Daoy (cell line): ENCODE results near the gene GPSM3. TPM values are rescaled to one million over a fixed set of nuclear protein-coding genes. Genes with fewer than 3 reads are reported as not detected.
"Not testable (repeated sequence)": the region's sequence is repeated elsewhere in the genome, so short reads cannot be mapped to it uniquely, and the experiment has no call there.

Experiments
- DNase-seq: peaks from one replicate; pipeline ENCODE4 v3.0.0-alpha.2; 2015; ENCODE audit warnings: low read depth
- total RNA-seq: library from RNA; depleted of rRNA; stranded (reverse); fragments of >200 nt; shearing (Covaris generic); gene quantifications from 2 replicates; pipeline ENCODE4 v1.2.3, GENCODE V29; 2014

Gene GPSM3
- total RNA-seq, 1 experiment from 2014 or later, result 6.6 TPM

DNA sequence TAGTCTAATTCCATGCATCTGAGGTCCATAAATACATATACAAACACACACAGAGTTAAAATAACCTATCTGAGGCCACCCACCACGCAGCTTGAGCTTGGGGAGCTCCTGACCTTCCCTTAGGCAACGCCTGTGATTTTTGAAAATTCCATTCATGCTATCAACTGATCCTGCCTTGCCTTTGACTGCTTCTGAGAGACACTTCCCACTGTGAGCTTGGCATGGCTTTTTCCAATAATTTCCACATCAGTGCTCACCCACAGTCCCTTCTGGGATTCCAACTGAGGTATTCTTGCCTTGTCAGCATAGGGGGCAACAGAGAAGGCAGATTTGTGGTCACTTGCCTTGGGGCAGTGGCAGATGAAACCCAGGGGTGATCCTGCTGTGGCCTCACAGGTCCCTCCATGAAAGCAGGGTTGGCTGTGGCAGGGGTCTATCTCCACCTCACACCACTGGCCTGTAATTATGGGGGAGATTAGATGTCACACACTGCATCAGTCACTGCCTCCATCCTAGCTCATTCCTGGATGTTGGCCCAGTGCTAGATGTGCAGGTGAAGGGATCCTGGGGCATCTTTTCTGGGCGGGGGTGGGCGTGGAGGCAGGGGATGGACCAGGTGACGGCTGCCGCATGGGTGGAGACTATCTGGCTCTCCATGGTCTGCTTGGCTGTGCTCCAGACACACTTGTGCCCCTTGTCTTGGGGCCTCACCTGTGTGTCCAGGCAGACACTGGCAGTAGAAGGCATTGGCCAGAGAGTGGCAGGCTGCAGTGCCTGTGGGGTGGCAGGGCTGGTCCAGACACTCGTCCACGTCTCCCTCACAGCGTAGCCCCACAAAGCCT lies 11.2 kb upstream of the GPSM3 start:
- no peak for DNase-seq

DNA sequence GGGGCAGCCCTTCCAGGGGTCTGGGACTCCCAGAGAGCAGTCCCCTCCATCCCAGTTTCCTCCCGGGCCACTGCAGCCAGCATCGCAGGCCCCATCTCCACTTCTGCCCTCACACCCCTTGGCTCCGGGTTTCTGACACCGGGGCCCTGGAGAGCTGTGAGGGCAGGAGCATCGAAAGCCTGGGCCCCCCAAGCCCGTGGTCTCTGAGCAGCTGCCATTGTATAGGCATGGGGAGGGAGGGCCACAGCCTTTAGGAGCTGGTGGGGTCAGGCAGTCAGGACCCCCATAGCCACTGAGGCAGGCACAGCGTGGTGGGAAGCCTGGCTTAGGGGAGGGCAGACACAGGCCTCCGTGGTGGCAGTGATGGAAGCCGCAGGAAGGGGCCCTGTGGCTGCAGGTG lies 9.7 kb upstream of the GPSM3 start:
- DNase-seq, result no peak

DNA sequence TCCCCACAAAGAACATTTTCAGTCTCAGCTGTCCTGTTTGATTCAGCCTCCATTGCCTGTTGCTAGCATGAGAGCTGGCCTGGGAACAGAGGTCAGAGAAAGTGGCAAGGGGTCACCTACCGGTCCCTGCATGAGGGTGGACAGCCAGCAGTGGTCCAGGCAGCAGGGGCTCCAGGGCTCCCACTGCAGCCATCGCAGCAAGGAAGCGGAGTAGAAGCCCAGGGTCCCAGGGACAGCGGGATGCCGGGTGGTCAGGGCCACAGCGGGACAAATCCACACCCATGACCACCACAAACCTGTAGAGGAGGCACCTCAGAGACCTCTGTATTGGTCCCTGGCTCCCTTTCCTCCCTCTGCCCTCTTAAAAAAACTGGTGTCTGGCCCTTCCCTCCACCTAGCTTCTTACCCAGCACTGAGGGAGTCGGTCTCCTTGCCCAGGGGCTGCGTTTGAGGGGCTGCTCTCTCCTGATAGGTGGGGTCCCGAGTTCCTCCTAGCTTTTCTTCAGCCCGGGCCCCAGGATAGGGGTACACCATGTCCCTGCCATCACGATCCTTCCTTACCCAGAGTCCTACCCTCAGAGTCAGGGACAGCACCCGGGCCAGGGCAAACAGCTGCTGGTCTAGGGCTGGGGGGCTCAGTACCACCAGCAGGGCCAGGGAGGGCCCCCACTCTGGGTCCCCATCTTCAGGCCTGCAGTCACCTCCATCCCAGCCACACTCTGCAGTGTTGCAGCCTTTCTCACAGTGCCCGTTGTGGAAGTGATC lies 8.4 kb upstream of the GPSM3 start:
- DNase-seq, result no peak

DNA sequence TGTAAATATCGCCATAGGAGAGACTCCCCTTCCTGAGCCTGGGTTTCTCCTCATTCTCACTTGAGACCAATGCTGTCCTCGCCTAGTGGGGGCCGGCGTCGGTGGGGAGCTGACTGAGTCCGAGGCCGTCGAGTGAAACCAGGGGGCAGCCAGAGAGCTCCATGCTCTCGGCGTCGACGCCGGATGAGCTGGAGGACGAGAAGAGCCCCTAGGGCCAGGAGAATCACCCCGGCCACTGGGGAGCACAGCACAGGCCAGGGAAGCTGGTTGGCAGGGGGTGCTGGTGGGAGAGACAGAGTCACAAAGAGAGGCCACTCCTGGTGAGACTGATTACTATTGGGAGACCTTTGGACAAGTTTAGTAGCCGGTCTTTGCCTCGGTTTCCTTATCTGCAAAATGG lies 6.4 kb upstream of the GPSM3 start:
- DNase-seq, result no peak

DNA sequence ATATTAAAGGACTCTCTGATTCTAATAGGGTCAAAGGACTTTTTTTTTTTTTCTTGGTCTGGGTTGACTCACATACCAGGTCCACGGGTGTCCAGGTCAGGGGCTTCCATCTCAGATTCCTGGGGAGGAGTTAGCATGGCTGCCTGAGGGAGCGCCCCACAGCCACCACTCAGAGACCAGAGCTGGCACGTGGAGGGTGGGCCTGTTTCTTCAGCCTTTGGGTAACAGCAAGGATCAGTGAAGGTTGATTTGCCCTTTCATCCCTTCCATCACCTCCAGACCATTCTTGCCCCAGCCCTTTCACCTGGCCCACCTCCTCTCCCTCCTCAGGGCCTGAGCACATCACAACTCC lies 5.9 kb upstream of the GPSM3 start:
- DNase-seq, result no peak

DNA sequence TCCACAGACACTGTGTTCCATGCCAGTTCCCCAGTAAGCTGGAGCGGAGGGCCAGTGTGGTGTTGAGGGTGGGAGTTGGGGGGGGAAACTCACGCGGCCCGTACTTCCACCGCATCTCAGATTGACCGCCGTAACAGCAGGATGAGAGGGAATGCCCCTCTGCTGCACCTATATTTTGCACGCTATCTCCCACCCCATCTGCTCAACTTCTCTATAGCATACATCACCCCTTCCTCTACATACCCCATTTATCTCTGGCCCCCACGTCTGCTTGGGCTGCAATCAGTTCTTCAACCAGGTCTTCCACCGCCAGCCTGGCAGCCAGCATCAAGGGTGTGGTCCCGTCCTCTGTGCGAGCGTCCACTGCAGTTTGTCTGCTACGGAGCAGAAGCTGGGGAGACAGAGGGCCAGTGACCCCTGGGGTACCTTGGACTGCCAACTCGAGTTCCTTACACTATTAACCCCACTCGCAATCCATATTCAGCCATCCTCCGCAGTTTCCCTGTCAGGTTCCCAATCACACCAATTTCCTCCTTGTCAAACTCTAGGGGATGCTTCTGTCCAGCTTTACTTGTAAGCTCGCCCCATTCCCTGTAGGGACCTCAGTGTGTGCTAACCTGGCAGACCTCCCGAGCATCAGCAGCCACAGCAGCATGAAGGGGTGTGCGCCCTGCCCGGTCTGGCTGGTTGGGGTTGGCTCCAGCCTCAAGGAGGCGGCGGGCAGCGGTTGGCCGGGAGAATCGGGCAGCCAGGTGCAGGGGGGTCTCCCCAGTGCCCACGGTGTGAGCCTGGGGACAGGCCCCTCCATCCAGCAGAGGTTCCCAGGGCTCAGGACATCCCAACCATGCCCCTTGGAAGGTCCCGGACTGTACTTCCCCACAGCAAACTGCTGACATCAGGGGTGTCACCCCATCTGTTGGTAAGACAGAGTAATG lies 4.5 kb upstream of the GPSM3 start:
- DNase-seq, result no peak

DNA sequence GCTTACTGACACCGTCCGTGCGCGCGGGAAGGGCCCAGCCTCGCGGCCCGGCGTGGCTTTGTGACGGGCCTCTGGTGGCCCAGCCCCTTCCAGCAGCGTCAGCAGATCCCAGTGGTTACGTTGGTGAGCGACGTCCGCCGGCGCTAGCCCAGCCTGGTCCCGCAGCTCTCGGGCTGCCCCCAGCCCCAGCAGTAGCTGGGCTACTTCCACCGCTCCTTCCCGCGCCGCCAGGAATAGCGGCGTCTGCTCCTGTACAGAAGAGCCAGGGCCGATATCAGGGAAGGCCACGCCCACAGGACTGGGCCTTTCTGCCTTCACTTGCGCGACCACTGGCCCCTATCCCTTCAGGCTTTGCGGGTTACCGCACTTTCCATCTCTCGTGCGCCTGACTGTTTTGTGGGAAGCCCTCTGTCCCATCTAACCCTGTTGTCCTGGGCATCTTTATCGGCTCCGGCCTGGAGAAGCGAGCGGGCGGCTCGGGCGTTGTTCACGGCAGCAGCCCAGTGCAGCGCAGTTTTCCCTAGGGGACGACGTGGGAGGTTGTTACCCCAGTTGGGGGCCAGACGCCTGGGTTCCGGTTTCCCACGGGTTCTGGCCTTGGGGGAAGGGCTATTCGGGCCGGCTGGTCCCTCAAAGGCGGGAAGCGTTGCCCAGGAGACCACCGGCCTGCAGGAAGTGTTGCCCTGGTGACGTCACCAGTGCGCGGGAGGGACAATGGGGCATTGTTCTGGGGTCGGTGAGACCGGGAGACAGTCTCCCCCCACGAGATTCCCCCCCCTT lies 3.6 kb upstream of the GPSM3 start:
- peak; percentile 96 for DNase-seq

DNA sequence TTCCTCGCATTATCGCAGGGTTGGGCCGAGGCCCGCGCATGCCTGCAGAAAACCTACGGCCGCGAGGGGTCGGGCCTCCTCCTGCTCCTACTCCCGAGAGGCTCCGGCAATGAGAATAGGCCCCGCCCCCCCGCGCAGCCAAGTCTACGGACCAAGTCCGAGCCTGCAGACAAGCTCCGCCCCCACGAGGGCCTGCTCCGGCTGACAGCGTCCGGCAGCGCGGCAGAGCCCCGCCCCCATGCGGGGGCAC lies 3.1 kb upstream of the GPSM3 start:
- DNase-seq, result peak; percentile 100

DNA sequence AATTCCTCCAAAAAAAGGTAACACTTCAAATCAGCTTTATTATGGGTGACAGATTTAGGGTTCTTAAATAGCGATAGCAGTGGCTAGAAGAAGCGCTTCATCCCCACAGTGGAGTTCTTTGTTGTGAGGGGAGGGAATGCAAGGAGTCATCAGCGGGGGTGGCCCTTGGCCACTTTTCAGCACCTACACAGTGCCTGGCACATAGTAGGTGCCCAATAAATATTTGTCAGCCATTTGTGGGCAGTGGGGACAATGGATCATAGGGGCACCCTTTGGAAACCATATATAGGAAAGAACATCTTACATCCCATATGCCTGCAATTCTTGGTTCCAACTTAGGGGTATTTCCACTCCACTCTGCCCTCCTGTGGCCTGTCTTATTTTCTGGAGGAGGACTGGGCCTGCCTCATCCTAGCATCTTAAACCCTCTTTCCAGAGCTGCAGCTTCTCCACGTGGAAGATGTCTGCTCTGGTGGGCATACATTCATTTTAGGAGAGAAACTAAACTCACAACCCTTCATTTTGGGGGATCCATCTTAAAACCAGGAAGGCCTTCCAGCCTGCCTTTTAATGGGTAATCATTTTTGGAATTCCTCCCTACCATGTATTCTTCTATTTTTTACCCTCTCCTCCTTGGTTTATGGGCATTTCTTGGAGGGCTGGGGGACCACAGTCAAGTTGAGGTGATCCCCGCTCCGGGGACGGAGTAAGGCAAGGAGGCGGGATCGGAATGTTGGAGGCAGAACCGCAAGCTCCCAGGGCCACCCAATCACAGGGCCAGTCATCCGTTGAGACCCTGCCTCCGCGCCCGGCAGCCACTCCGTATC lies 2.6 kb upstream of the GPSM3 start:
- DNase-seq, result peak; percentile 50

DNA sequence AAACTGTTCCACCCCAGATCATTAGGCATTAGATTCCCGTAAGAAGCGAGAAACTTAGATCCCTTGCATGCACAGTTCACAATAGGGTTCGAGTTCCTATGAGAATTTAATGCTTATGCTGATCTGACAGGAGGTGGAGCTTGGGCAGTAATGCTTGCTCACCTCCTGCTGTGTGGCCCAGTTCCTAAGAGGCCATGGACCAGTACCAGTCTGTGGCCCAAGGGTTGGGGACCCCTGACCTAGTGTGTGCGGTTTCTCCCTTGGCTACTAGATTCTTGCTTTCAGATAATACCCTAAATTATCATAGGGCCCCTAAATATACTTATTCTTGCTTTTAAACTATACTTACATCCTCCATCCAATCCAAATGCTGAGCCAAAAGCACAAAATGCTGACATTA lies 1.9 kb upstream of the GPSM3 start:
- no peak for DNase-seq

DNA sequence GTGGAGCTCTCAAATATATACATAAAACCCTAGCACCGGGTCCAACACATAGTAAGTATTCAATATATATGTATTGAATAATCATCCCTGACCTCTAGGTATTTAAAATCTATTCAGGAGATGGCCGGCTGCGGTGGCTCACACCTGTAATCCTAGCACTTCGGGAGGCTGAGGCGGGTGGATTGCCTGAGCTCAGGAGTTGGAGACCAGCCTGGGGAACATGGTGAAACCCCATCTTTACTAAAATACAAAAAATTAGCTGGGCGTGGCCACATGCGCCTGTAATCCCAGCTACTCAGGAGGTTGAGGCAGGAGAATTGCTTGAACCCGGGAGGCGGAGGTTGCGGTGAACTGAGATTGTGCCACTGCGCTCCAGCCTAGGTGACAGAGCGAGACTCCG lies 653 bp upstream of the GPSM3 start:
- not testable (repeated sequence) for DNase-seq

DNA sequence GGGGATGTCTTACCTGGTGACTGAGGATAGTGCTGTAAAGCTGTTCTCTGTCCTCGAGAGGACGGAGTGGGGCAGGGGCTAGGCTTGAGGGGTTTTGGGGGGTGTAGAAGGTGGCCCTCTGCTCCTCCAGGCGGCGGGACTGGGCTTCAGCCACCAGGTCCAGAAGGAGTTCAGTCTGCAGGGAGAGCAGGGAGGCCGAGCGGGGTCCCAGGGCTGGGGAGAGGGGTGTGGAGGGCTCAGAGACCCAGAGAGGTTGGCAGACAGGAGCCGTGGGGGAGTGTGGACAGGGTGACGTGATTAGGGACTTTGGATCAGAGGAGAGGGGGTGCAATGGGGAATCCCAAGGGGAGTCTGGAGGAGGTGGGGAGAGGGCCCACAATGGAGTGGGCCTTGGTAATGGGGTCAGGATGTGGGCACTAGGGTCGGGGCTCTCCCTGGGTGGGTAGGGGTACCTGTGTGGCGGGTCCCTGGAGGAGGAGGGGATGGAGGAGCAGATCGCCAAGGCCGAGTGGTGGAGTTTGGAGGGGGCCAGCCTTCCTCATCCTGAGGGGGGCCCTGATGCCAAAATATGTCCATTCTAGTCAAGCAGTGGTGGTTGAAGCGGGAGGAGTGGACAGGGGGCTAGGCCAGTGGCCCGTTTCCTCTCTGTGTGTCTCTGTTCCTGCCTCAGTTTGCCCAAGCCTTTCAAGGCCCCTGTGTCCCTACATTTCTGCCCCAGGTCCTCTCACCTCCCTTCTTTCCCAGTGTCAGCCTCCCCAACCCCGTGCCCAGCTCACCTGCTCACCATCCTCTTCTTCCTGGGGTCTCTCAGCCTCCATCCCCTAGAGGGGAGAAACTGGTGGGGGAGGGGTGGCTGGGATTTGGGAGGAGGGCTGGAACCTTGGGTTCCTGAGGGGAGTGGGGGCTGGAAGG lies 491 bp downstream of the GPSM3 start:
- DNase-seq, result no peak

DNA sequence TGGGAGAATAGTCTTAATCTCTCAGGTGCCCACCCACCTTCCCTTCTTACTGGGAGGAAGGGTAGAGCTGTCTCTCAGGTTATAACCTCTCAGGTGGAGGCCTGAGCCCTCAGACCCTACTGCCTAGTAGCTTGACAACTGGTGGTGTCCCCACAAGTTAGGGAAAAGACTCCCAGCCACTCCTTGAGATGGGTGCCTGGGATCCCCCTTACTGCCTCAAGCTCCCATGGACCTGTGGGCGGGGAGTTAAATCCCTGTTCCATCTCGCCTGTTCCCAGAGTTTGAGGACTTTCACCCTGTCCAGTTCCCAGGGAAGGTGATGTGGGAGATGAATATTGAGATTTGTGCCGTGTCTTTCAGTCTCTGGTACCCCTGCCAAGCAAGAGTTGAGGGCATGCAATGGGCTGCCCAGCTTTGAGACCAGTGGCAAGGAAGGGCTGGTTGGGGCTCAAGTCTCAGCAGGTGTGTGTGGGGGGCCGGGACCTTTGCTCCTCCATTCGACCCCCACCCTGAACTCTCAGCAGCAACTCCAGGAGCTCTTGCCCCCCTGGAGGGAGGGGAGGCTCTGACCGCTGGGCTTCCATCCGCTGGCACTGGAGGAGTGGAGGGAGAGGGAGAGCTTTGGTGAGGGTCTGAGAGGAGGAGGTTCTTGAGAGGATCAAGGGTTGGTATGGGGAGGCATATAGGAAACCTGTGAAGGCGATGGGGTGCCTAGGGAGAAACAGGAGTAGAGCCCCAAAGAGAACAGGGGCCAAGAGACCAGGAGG lies 1.3 kb downstream of the GPSM3 start:
- no peak for DNase-seq

DNA sequence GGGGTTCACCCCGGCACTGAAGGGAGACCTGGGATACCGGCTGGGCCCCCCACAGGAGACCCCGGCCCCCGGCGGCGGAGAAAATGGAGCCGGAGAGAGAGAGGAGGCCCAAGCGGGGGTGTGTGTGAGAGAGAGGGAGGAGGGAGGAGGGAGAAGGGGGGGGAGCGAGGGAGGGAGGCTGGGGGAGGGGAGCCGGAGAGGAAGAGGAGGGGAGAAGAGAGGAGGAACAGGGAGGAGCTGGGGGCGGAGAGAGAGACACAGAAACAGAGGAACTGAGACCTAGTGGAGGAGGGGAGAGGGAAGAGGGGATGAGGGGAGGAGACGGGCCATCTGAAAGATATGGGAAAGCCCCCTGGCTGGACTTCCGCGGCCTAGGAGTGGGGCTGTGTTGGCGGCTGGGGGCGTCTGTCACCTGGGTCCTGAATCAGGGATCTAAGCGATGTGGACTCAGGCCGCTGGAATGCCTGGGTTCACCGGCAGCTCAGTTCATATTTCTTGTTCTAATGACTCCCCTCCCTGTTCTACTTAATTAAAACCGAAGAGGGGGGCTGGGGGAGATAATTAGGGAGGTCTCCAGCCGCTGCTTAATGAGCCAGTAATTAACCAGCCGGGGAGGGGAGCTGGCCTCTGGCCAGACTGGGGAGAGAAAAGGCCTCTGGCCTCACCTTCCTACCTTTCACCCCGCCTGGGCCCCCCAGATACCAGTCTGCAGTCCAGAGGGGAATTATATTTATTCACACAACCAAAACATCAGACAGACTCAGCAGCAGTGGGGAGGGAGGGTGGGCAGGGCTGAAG lies 2.2 kb downstream of the GPSM3 start, which contains the start of gene PBX2:
Gene PBX2, minus strand, starts transcription at position 149 of the 798 bp plus-strand sequence. CDS start 287 bp downstream, outside the sequence.
- peak; percentile 95 for DNase-seq

DNA sequence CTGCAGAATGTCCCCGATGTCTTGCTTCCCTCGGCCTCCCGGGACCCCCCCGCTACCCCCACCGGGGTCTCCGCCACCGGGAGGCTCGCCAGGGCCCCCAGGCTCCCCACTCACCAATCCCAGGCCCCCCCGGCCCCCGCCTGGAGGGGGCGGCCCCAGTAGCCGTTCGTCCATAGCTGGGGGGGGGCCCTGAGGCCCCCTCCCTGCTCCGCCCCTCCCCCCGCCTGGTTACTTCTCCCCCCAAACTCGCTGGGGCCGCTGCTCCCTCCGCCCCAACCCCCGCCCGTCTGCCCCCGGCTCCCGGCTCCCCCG lies 2.7 kb downstream of the GPSM3 start:
- DNase-seq, result no peak

DNA sequence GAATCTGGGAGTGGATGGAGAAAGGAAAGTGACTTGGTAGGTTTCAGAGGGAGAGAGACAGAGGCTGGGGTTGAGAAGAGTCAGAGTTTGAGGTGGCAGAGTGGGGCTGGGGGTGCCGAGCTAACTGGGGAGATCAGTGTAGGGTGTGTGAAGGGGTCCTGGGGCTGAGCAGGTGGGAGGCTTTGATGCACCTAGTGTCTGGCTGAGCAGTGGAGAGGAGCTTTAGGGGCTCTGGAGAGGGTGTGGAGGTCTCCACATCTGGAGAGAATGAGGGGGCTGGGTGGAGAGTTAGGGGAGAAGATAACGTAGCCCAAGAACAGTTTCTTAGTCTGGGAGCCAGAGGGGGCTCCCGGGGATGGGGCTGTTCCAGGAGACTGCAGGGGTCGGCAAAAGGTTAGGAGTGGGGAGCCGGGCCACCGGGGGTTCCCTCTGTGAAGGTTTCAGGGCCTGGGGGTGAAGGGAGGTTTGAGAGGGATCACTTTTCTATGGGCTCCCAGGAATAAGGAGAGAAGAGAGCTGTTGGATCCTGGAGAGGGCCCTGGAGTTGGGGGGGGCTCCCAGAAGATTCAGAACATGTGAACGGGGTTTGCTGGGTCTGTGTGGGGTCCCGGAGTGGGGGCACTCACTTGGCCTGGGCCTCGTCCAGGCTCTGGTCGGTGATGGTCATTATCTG lies 3.2 kb downstream of the GPSM3 start:
- no peak for DNase-seq

DNA sequence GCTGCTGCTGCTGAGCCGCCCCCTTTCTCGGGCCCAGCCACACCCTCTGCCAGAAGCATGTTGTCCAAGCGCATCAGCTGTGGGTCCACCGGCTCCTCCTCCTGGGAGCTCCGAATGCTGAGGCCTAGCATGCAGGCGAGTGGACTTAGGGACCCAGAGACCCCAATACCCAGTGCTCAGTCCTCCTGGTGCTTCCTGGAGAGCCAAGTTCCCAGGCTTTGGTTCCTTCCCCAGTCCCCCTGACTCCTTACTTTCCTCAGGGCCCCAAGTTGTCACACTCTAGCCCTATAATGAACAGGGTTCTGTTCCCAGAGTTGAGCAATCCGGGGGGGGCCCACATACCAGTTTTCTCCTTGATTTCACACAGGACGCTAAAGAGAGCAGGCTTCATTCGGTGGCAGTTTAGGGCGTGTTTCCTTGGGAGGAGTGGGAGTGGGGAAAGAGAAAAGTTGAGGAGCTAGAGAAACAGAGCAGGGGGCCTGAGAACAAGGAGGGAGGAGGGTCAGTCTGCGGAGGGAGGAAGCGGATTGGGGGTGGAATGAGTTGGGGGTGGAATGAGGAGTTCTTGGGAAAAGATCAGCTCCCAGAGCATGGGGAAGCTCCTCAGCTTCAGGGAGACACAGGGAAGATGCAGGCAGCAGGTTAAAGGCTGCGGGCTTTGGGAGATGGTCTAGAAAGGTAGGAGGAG lies 3.9 kb downstream of the GPSM3 start:
- DNase-seq, result no peak
